ENCODE data around the gene GMNN. TPM values are rescaled to one million over a fixed set of nuclear protein-coding genes. Genes with fewer than 3 reads are reported as not detected.

The GMNN gene
- total RNA-seq, 1 experiment from 2014 or later = 53.1 TPM

DNA sequence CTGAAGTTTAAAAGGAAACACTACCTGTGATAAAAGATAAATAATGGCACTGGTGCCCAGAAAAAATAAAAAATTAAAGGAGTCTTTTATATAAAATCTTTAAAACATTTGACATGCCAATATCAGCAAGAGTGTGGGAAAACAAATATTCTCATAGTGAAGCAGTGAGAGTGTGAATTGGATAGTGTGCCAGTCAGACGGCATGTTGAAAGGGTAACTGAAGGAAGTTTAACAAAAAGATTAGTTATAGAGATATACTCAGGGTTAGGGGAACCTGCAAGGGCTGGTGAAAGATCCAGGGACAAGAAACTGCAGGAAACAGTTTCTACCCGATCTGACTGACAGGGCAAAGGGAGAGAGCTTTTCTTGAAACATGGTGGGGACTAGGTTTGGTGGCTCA is 22.2 kb upstream of the GMNN start:
- in situ Hi-C loops (cut with HindIII; ENCODE audit: low pct_unique_long_range_greater_than_20kb, low sequenced_read_pairs) (no loop called here), intact Hi-C loops (cut with micrococcal nuclease; ENCODE audit: unreplicated experiment) (no loop called here)
- POLR2A ChIA-PET = no interaction called here
- Histone ChIP-seq H3K4me3 (ENCODE audit: low read depth in 2 of 2, low read length in 2 of 2) (no peak overlapping the region), H3K27me3 (ENCODE audit: control insufficient read depth, insufficient read depth, low read length) (no peaks in the 10 kb centered on the region), H3K4me1 (ENCODE audit: control insufficient read depth, insufficient read depth, low read length) (no peaks in the 10 kb centered on the region), H3K36me3 (ENCODE audit: control insufficient read depth, insufficient read depth, low read length) (no peaks in the 10 kb centered on the region), H3K9me3 (ENCODE audit: control insufficient read depth, insufficient read depth, low read depth, low read length) (no peaks in the 10 kb centered on the region), H3K27ac (ENCODE audit: low read length) (no peak overlapping the region)
- TF ChIP-seq TCF7L2 (IDR thresholded peaks at IDR 0.05; ENCODE audit: low read depth, low read length) (no peak), SIN3A (IDR thresholded peaks at IDR 0.05; ENCODE audit: borderline replicate concordance, insufficient read depth, low read depth, low read length) (no peak)
- DNase-seq (ENCODE audit: low read depth, low spot score) (no peak), ATAC-seq (no peak)
- CTCF ChIA-PET = no interaction called here
- BruUV-seq (replicated peaks) = no TSS peak

DNA sequence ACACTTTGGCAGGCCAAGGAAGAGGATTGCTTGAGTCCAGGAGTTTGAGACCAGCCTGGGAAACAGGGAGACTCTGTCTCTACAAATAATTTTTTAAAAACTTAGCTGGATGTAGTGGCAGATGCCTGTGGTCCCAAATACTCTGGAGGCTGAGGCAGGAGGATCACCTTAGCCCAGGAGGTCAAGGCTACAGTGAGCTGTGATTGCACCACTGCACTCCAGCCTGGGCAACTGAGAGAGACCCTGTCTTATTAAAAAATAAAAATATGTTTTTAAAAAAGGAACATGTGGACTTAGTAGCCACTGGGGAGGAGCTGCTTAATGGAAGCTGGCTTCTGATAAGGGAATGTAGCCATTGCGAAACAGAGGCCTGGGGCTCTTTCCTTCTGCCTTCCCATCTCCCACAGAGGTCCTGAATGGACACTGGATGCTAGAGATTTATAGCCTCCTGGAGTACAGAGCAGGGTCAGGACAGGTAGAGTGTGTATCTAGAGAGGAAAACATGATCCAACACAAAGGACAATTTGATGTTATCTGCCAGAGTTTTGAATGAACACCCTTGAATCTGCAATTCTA is 21.7 kb upstream of the GMNN start:
- no peak overlapping the region for H3K27ac ChIP-seq (ENCODE audit: low read length)
- H3K4me1 ChIP-seq (ENCODE audit: control insufficient read depth, insufficient read depth, low read length) = no peaks in the 10 kb centered on the region
- no peak for ATAC-seq
- DNase-seq (ENCODE audit: low read depth, low spot score) = no peak
- ChIA-PET POLR2A (no interaction called here), CTCF (no interaction called here)
- TF ChIP-seq POLR2AphosphoS5 (IDR thresholded peaks at IDR 0.05; ENCODE audit: low read depth, low read length) (no peak), TCF7L2 (IDR thresholded peaks at IDR 0.05; ENCODE audit: low read depth, low read length) (no peak), SIN3A (IDR thresholded peaks at IDR 0.05; ENCODE audit: borderline replicate concordance, insufficient read depth, low read depth, low read length) (no peak)
- TF ChIP-seq, protein P1, sequence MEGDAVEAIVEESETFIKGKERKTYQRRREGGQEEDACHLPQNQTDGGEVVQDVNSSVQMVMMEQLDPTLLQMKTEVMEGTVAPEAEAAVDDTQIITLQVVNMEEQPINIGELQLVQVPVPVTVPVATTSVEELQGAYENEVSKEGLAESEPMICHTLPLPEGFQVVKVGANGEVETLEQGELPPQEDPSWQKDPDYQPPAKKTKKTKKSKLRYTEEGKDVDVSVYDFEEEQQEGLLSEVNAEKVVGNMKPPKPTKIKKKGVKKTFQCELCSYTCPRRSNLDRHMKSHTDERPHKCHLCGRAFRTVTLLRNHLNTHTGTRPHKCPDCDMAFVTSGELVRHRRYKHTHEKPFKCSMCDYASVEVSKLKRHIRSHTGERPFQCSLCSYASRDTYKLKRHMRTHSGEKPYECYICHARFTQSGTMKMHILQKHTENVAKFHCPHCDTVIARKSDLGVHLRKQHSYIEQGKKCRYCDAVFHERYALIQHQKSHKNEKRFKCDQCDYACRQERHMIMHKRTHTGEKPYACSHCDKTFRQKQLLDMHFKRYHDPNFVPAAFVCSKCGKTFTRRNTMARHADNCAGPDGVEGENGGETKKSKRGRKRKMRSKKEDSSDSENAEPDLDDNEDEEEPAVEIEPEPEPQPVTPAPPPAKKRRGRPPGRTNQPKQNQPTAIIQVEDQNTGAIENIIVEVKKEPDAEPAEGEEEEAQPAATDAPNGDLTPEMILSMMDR (IDR thresholded peaks at IDR 0.05) = no peak
- TF ChIP-seq, protein P2, sequence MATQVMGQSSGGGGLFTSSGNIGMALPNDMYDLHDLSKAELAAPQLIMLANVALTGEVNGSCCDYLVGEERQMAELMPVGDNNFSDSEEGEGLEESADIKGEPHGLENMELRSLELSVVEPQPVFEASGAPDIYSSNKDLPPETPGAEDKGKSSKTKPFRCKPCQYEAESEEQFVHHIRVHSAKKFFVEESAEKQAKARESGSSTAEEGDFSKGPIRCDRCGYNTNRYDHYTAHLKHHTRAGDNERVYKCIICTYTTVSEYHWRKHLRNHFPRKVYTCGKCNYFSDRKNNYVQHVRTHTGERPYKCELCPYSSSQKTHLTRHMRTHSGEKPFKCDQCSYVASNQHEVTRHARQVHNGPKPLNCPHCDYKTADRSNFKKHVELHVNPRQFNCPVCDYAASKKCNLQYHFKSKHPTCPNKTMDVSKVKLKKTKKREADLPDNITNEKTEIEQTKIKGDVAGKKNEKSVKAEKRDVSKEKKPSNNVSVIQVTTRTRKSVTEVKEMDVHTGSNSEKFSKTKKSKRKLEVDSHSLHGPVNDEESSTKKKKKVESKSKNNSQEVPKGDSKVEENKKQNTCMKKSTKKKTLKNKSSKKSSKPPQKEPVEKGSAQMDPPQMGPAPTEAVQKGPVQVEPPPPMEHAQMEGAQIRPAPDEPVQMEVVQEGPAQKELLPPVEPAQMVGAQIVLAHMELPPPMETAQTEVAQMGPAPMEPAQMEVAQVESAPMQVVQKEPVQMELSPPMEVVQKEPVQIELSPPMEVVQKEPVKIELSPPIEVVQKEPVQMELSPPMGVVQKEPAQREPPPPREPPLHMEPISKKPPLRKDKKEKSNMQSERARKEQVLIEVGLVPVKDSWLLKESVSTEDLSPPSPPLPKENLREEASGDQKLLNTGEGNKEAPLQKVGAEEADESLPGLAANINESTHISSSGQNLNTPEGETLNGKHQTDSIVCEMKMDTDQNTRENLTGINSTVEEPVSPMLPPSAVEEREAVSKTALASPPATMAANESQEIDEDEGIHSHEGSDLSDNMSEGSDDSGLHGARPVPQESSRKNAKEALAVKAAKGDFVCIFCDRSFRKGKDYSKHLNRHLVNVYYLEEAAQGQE (IDR thresholded peaks at IDR 0.05; ENCODE audit: insufficient read depth in 1 of 2, low read depth in 2 of 2, low read length in 1 of 2) = no peak
- H3K36me3 ChIP-seq (ENCODE audit: control insufficient read depth, insufficient read depth, low read length) = no peaks in the 10 kb centered on the region
- BruUV-seq (replicated peaks) = no TSS peak
- H3K9me3 ChIP-seq (ENCODE audit: control insufficient read depth, insufficient read depth, low read depth, low read length) = no peaks in the 10 kb centered on the region
- intact Hi-C loops (cut with micrococcal nuclease; ENCODE audit: unreplicated experiment) (no loop called here), in situ Hi-C loops (cut with HindIII; ENCODE audit: low pct_unique_long_range_greater_than_20kb, low sequenced_read_pairs) (no loop called here)
- no peaks in the 10 kb centered on the region for H3K27me3 ChIP-seq (ENCODE audit: control insufficient read depth, insufficient read depth, low read length)
- H3K4me3 ChIP-seq (ENCODE audit: low read depth in 2 of 2, low read length in 2 of 2) = no peak overlapping the region

DNA sequence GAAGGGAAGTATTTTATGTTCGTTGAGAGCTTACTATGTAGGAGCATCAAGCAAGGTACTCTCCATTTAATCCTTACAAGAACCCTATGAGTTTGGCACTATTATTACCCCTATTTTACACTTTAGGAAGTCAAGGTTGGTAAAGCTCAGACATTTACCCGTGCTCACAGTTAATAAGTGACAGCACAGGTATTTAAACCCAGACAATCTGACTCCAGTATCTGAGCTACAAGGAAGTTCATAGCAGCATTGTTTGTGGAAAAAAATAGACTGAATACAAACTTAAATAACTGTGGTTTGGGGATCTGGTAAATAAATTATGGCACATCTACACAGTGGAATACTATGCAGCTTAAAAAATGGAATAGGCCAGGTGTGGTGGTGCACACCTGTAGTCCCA is 21.2 kb upstream of the GMNN start:
- in situ Hi-C loops (cut with HindIII; ENCODE audit: low pct_unique_long_range_greater_than_20kb, low sequenced_read_pairs) = no loop called here
- POLR2A ChIA-PET = no interaction called here
- H3K4me3 ChIP-seq (ENCODE audit: low read depth in 2 of 2, low read length in 2 of 2) = no peak overlapping the region
- H3K27me3 ChIP-seq (ENCODE audit: control insufficient read depth, insufficient read depth, low read length) = no peaks in the 10 kb centered on the region
- H3K9me3 ChIP-seq (ENCODE audit: control insufficient read depth, insufficient read depth, low read depth, low read length) = no peaks in the 10 kb centered on the region
- no peaks in the 10 kb centered on the region for H3K4me1 ChIP-seq (ENCODE audit: control insufficient read depth, insufficient read depth, low read length)
- no peaks in the 10 kb centered on the region for H3K36me3 ChIP-seq (ENCODE audit: control insufficient read depth, insufficient read depth, low read length)
- no peak overlapping the region for H3K27ac ChIP-seq (ENCODE audit: low read length)
- DNase-seq (ENCODE audit: low read depth, low spot score) = no peak
- CTCF ChIA-PET = interaction anchor here (0.6 kb wide), 1 partner anchor 321 kb away, joined by 4 read pairs; no protein-coding TSS in a partner anchor
- intact Hi-C loops (cut with micrococcal nuclease; ENCODE audit: unreplicated experiment) = no loop called here
- no TSS peak for BruUV-seq (replicated peaks)
- TF ChIP-seq, protein P2 (IDR thresholded peaks at IDR 0.05; ENCODE audit: insufficient read depth in 1 of 2, low read depth in 2 of 2, low read length in 1 of 2) = no peak
- no peak for TF ChIP-seq POLR2AphosphoS5 (IDR thresholded peaks at IDR 0.05; ENCODE audit: low read depth, low read length)
- no peak for TF ChIP-seq SIN3A (IDR thresholded peaks at IDR 0.05; ENCODE audit: borderline replicate concordance, insufficient read depth, low read depth, low read length)
- no peak for TF ChIP-seq TCF7L2 (IDR thresholded peaks at IDR 0.05; ENCODE audit: low read depth, low read length)
- TF ChIP-seq, protein P1 (IDR thresholded peaks at IDR 0.05) = no peak
- ATAC-seq = no peak

All from Panc1 (cell line).